ENCODE results near the gene PCBP3.
"Not testable (repeated sequence)": the region's sequence is repeated elsewhere in the genome, so short reads cannot be mapped to it uniquely, and the experiment has no call there.

Gene PCBP3

GRCh38 chr21:45832741-45833235 is 189.3 kb downstream of the PCBP3 start:
- not testable (repeated sequence) for DNase-seq

GRCh38 chr21:45833414-45833813 is 189.9 kb downstream of the PCBP3 start:
- DNase-seq, result no peak

GRCh38 chr21:45834026-45834715 is 190.6 kb downstream of the PCBP3 start:
- no peak for DNase-seq

GRCh38 chr21:45834821-45835293 is 191.3 kb downstream of the PCBP3 start:
- DNase-seq, result no peak

- no peak for DNase-seq
These were observed 192.1 kb downstream of the PCBP3 start for GRCh38 chr21:45835301-45836267.

GRCh38 chr21:45836268-45836655 is 192.7 kb downstream of the PCBP3 start:
- DNase-seq, result no peak

- DNase-seq, result no peak
These were observed 193.5 kb downstream of the PCBP3 start for GRCh38 chr21:45836694-45837670.

GRCh38 chr21:45837936-45838335 is 194.4 kb downstream of the PCBP3 start:
- no peak for DNase-seq

GRCh38 chr21:45838634-45839033 is 195.1 kb downstream of the PCBP3 start:
- DNase-seq, result no peak

GRCh38 chr21:45839274-45839673 is 195.7 kb downstream of the PCBP3 start:
- DNase-seq, result no peak

- DNase-seq, result no peak
These were observed 197.5 kb downstream of the PCBP3 start for GRCh38 chr21:45841033-45841432.

GRCh38 chr21:45843426-45843825 is 199.9 kb downstream of the PCBP3 start:
- no peak for DNase-seq

GRCh38 chr21:45844181-45844580 is 200.7 kb downstream of the PCBP3 start:
- no peak for DNase-seq

- no peak for DNase-seq
These were observed 201.7 kb downstream of the PCBP3 start for GRCh38 chr21:45845063-45845769.

GRCh38 chr21:45845770-45846090 is 202.2 kb downstream of the PCBP3 start:
- DNase-seq, result no peak

GRCh38 chr21:45846373-45847160 is 203.0 kb downstream of the PCBP3 start:
- DNase-seq, result no peak

- no peak for DNase-seq
These were observed 204.3 kb downstream of the PCBP3 start for GRCh38 chr21:45847870-45848269.

- DNase-seq, result no peak
These were observed 204.8 kb downstream of the PCBP3 start for GRCh38 chr21:45848331-45848730.

- no peak for DNase-seq
These were observed 205.3 kb downstream of the PCBP3 start for GRCh38 chr21:45848805-45849204.

- no peak for DNase-seq
These were observed 206.1 kb downstream of the PCBP3 start for GRCh38 chr21:45849651-45850050.

- no peak for DNase-seq
These were observed 206.7 kb downstream of the PCBP3 start for GRCh38 chr21:45850181-45850580.
